RWPE2 (cell line): Measurements from ENCODE around the gene HOMER3.

Source experiments
- ATAC-seq: fragments of 200-7000 bp; cut with Tn5 transposase; 3 replicates; pipeline ENCODE4 v1.9.1; 2021; ENCODE audit warnings: low read depth
- DNase-seq: peaks from one replicate; pipeline ENCODE4 v3.0.0-alpha.2; 2020; ENCODE audit warnings: low spot score
- H3K27ac ChIP-seq: fragments of 450-650 bp; 2 replicates; pipeline ENCODE4 v1.5.1; 2017; ENCODE audit warnings: mild to moderate bottlenecking; ENCODE audit not compliant: poor library complexity, severe bottlenecking
- H3K27me3 ChIP-seq: fragments of 250-450 bp; sonication (Bioruptor Pico); 2 replicates; pipeline ENCODE4 v1.5.1; 2021; ENCODE audit warnings: mild to moderate bottlenecking, moderate library complexity; ENCODE audit not compliant: insufficient read depth, poor library complexity, severe bottlenecking
- H3K36me3 ChIP-seq: fragments of 250-450 bp; sonication (Bioruptor Pico); 2 replicates; pipeline ENCODE4 v1.5.1; 2020; ENCODE audit warnings: low read depth, mild to moderate bottlenecking, moderate library complexity
- H3K4me1 ChIP-seq: fragments of 250-450 bp; sonication (Bioruptor Pico); 2 replicates; pipeline ENCODE4 v1.5.1; 2021; ENCODE audit warnings: mild to moderate bottlenecking, moderate library complexity; ENCODE audit not compliant: insufficient read depth, poor library complexity, severe bottlenecking
- H3K4me3 ChIP-seq: fragments of 250-450 bp; sonication (Bioruptor Pico); 2 replicates; pipeline ENCODE4 v1.5.1; 2021; ENCODE audit warnings: mild to moderate bottlenecking, moderate library complexity; ENCODE audit not compliant: severe bottlenecking
- H3K9me3 ChIP-seq: fragments of 250-450 bp; sonication (Bioruptor Pico); 2 replicates; pipeline ENCODE4 v1.5.1; 2021; ENCODE audit warnings: mild to moderate bottlenecking, moderate library complexity; ENCODE audit not compliant: severe bottlenecking
- TF ChIP-seq, protein P1 (sequence below): fragments of 450-650 bp; IDR thresholded peaks from one replicate; pipeline ENCODE4 v1.5.1; 2017; ENCODE audit warnings: mild to moderate bottlenecking, moderate library complexity; ENCODE audit not compliant: poor library complexity, severe bottlenecking

HOMER3 gene

DNA sequence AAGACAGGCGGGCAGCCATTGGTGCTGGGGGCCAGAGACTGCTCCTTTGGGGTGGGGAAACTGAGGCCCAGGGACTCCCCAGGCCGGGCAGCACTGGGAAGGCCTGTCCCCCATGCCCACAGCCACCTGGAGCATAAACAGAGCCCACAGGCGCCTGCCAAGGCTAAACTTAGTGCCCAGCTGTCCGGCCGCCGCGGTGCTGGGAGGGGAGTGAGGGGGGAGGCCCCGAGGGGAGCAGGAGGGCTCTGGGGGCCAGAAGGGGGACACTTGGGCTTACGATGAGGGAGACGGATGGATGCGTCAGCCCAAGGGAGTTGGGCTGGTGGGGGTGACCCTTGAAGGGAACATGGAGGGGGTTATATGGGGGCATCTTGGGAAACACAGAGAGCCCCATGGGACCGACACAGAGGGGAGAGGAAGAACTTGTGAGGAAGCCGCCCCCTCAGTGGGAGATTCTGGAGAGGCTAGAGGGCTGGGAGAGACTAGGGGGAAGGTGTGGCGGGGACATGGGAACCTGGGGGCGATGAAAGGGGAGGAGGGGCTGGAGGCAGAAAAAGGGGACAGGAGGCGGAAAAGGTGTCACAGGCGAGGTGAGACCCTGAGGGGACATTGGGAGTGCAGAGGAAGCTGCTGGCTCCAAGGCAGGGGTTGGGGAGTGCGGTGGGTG is 47.3 kb downstream of the HOMER3 start:
- ATAC-seq: no peak
- Histone ChIP-seq H3K4me1 (no peaks in the 10 kb centered on the region), H3K9me3 (no peaks in the 10 kb centered on the region), H3K27ac (no peak overlapping the region), H3K27me3 (peaks cover 18% of the 10 kb centered on the region), H3K4me3 (no peak overlapping the region), H3K36me3 (no peaks in the 10 kb centered on the region)
- TF ChIP-seq, protein P1, sequence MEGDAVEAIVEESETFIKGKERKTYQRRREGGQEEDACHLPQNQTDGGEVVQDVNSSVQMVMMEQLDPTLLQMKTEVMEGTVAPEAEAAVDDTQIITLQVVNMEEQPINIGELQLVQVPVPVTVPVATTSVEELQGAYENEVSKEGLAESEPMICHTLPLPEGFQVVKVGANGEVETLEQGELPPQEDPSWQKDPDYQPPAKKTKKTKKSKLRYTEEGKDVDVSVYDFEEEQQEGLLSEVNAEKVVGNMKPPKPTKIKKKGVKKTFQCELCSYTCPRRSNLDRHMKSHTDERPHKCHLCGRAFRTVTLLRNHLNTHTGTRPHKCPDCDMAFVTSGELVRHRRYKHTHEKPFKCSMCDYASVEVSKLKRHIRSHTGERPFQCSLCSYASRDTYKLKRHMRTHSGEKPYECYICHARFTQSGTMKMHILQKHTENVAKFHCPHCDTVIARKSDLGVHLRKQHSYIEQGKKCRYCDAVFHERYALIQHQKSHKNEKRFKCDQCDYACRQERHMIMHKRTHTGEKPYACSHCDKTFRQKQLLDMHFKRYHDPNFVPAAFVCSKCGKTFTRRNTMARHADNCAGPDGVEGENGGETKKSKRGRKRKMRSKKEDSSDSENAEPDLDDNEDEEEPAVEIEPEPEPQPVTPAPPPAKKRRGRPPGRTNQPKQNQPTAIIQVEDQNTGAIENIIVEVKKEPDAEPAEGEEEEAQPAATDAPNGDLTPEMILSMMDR: no peak
- DNase-seq: no peak

DNA sequence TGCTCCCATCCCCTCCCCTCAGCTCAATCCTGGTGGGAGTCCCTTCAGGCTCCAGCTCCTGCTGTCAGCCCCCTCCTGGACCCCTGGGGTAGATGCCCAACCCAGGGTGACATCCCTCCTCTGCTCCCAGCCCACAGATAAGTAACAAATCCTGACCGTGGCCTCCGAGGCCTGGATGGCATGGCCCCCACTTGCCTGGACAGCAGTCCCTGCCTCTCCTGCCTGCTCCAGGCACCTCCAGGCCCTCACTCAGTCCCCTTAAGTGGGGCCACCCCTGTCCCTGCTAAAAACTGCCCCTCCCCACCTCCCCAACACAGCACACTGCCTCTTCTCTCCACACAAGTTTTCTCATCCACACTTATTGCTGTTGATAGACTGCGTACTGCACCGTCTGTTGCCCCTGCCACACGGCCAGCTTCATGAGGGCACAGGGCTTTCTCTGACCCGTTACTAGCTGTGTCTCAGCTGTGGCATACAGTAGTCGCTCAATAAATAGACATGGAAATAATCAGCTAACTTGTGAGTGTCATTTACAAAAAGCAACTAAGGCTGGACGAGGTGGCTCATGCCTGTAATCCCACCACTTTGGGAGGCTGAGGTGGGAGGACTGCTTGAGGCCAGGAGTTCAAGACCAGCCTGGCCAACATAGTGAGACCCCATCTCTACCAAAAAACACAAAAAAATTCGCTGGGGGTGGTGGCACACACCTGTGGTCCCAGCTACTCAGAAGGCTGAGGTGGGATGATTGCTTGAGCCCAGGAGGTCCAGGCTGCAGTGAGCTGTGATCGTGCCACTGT is 50.9 kb downstream of the HOMER3 start:
- Histone ChIP-seq H3K4me1 (no peaks in the 10 kb centered on the region), H3K4me3 (no peak overlapping the region), H3K27me3 (peaks cover 10% of the 10 kb centered on the region), H3K9me3 (no peaks in the 10 kb centered on the region), H3K36me3 (no peaks in the 10 kb centered on the region), H3K27ac (no peak overlapping the region)
- TF ChIP-seq, protein P1: no peak
- DNase-seq: no peak
- no peak for ATAC-seq

DNA sequence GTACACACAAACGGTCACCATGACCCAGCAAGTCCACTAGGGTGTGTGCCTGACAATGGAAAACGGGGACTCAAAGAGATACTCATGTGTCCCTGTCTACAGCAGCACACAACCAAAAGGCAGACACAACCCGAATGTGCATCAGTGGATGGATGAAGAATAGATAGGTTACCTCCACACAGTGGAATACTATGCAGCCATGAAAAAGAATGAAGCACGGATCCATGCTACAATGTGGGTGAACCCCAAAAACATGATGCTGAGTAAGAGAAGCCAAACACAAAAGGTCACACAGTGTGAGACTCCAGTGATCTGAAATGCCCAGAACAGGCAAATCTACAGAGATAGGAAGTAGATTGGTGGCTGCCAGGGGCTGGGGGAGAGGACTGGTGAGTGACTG is 54.0 kb downstream of the HOMER3 start:
- no peaks in the 10 kb centered on the region for H3K27me3 ChIP-seq
- no peaks in the 10 kb centered on the region for H3K4me1 ChIP-seq
- H3K4me3 ChIP-seq: no peak overlapping the region
- no peaks in the 10 kb centered on the region for H3K9me3 ChIP-seq
- ATAC-seq (no peak), DNase-seq (no peak)
- TF ChIP-seq, protein P1: no peak
- no peaks in the 10 kb centered on the region for H3K36me3 ChIP-seq
- no peak overlapping the region for H3K27ac ChIP-seq

DNA sequence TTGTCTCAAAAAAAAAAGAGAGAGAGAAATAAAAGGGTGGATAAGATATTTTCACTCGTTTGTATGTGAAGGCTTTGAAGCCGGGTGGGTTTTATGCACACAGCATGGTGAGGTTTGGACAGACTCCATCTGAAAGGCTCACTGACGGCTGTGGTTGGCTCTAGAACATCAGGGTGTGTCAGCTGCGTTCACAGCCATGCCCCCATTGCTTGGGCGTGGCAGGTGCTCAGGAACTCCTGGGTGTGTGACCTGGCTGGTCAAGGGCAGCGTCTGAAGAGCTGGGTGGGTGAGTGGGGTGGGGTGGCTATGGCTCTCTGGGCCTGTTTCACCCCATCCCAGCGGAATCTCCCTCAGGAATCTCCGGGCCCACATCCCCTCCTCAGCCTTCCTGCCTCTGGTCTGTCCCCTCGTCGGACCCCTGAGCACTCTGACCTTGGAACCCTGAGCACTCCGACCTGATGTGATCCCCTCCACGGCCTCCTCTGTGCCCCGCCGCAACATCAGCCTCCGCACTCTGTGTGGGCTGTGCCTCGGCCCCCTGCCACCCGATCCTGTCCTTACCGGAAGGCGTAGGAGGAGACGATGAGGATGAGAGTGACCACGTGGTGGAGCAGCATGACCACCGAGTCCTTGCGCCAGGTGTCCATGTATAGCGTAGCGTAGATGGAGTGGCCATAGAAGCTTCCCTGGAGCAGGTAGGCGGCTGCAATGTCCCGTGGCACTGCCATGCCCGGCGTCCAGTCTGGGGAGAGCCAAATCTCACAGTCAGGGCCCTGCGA is 57.3 kb downstream of the HOMER3 start:
- no peak for DNase-seq
- Histone ChIP-seq H3K27me3 (no peaks in the 10 kb centered on the region), H3K36me3 (no peaks in the 10 kb centered on the region), H3K4me3 (no peak overlapping the region), H3K27ac (no peak overlapping the region), H3K9me3 (no peaks in the 10 kb centered on the region), H3K4me1 (no peaks in the 10 kb centered on the region)
- no peak for ATAC-seq
- TF ChIP-seq, protein P1: no peak
